ENCODE data around the gene SAG.
"Not testable (repeated sequence)": the region's sequence is repeated elsewhere in the genome, so short reads cannot be mapped to it uniquely, and the experiment has no call there.

SAG gene

DNA sequence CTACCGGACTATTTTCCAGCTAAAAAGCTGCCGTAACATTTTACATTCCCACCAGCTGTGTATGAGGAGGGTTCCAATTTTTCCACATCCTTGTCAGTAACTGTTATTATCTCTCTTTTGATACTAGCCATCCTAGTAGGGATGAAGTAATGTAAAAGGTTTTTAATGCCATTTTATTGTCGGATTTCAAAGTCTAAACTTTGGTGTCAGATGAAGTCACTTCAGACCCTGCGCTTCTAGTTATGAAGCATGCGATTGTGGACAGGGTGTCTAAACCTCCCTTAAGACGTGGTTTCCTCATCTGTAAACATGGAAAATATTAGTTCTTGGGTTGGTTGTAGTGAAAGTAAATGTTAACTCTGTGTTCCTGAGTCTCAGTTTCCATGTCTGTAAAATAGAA is 51.3 kb downstream of the SAG start:
- DNase-seq = no peak

DNA sequence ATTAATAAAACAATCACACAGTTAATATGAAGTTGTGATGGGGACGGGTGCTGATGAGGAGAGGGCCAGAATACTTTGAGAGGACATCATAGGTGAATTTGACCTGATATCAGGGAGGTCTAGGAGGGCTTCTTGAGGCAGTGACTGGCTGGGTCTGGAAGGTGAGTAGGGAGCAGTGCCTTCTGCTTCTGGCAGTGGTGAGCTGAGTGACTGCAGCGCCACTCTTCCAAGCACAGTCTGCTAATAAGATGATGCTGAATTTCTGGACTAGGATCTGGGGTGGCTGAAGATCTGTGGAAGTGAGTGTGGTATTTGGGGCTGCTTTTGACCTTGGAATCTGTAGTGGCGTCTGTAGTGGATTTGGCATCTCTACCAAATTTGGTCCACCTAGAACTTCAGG is 52.2 kb downstream of the SAG start:
- DNase-seq = no peak

DNA sequence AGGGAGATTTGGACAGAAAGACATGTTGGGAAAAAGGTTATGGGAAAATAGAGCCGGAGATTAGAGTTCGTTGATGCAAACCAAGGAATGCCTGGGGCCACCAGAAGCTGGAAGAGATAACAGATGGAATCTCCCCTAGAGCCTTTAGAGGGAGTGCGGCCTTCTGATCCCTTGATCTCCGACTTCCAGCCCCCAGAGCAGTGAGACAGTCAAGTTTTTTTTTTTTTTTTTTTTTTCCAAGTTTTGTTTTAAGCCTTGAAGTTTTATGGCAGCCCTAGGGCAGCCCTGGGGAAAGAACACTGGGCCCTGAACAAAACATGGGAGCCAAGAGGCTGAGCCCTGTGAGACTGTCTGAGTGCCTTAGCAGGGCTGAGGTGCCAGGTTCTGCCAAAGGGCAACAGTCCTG is 53.2 kb downstream of the SAG start:
- no peak for DNase-seq

DNA sequence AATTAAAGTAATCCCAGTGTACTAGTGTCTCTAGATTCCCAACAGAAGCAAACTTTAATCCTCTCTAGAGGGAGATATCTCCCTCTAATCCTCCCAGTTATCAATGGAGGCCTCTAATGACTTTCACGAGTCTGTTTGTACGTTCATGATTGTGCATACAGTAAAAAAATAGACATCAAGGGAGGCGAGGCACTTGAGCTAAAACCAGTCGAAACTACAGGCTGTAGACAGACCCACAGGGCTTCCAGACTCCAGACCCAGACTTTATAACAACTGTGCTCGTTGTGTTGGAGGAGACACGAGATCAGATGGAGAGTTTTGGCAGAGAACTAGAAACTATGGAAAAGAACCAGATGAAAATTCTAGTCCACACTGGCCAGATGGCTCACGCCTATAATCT is 53.7 kb downstream of the SAG start:
- DNase-seq = no peak

DNA sequence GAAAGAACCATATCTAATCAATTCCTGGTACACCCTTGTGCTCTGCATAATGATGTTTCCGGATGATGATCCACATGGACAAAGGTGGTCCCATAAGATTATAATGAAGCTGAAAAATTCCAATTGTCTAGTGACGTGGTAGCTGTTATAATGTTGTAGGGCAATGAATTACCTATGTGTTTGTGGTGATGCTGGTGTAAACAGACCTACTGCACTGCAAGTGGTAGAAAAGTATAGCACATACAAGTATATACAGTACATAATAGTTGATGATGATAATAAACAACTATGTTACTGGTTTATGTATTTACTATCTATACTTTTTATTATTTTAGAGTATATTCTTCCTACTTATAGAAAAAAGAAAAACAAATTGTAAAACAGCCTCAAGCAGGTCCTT is 55.1 kb downstream of the SAG start:
- DNase-seq = no peak

DNA sequence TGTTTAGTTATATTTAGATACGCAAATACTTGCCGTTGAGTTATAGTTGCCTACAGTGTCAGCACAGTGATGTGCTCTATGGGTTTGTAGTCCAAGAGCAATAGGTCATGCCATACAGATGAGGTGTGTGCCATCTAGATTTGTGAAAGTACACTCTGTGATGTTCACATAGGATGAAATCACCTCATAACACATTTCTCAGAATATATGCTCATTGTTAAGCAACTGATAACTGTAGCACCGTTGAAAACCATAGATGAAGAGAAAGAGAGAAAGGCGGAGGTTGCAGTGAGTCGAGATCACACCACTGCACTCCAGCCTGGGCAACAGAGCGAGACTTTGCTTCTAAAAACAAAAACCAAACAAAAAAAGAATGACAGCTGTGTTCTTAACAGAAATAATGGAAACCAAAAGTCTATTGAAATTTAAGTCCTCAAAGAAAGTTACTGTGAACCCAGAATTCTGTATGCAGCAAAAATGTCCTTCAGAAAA is 56.2 kb downstream of the SAG start:
- no peak for DNase-seq

DNA sequence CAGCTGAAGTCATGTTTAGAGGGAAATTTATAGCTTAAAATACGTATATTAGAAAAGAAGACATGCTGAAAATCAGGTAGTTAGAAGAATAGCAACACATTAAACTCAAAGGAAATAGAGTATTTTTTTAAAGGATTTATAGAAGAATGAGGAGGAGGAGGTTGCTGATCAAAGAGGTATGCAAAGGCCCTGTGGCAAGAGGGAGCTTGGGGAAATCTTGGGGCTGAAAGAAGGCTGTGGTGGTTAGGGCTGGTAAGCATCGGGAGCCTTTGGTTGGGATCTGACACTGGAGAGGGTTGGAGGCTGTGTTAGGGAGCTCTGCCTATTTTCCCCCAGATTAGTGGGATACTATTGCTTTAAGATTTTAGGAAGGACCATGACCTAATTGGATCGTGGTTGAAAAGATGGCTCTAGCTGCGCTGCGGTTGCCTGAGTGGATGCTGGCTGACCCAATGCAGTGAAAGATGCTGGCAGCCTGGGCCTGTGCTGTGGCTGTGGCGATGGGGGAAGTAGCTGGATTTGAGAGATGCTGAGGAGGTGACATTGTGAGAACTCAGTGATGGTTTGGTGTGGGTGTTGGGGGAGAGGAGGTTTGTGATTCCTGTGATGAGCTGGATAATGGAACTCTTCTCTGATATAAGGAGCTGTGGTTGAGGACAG is 58.4 kb downstream of the SAG start:
- DNase-seq = no peak

DNA sequence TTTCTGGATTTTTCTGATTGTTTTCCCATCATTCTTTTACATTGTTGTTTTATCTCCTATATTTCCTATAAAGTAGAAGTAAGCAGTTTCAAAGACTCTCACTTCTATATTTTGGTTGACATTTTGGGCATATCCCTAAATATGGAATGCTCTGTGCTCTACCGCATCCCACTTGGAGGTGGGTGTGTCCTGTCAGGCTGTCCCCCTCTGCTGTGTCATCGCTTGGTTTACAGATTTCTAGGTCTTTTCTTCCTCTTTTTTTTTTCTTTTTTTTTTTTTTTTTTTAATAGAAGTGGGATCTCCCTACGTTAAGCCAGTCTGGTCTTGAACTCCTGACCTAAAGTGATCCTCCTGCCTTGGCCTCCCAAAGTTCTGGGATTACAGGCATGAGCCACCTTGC is 60.0 kb downstream of the SAG start:
- DNase-seq = no peak

DNA sequence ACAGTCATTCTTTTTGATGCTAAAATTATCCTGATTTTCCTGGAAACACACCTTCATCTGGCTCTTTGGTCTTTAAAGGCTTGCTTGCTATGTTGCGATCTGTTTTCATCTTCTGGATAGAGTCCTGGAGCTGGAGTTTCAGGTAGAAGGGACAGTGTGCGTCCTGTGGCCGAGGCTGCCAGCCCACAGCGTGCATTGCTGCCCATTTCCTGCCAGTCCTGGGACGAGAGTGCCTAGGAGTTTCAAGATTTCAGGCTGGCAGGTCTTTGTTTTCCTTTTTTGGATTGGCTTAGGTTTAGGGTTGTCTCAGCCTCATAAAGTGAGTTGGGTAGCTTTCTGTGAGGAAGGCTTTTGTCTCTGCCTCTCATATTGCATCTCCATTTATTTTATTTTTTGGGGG is 61.1 kb downstream of the SAG start:
- DNase-seq = no peak

DNA sequence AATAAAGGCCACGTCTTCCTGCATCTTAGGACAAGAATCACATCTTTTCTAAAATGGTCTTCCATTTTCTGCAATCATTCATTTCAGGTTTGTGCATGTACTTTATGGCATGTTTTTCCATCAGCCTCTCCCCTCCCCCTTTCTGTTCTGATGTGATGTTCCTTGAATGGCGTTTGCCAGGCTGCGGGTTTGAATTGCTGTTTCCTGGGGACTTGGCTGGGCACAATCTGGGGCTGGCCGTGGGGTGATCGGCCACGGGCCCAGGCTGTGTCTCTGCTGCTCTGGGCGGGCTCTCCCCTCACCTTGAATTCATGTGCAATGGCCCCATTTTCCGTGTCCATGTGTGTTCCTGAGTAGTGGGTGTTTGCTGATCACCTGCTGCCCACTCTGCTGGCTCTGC is 61.8 kb downstream of the SAG start:
- DNase-seq = no peak

DNA sequence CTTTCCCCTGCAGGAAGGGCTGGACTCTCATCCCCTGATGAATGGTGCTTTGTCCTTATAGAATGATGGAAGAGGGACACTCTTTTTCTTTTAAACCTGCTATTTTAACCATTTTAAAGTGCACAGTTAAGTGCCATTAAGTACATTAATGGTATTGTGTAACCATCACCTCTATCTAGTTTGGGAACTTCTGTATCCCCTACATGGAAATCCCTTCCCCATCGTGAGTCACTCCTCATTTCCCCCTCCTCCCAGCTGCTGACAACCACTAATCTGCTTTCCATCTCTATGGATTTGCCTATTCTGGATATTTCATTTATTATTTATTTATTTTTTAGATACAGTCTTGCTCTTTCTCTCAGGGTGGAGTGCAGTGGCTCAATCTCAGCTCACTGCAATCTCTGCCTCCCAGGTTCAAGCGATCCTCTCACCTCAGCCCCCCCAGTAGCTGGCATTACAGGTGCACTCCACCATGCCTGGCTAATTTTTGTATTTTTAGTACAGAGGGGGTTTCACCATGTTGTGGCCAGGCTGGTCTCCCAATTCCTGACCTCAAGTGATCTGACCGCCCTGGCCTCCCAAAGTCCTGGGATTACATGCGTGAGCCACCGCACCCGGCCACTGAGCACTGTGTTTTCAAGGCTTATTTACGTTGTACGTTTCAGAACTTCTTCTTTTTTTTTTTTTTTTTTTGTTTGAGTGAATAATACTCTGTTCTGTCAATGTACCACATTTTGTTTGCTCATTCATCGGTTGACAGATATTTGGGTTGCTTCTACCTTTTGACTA is 62.5 kb downstream of the SAG start:
- DNase-seq = no peak

DNA sequence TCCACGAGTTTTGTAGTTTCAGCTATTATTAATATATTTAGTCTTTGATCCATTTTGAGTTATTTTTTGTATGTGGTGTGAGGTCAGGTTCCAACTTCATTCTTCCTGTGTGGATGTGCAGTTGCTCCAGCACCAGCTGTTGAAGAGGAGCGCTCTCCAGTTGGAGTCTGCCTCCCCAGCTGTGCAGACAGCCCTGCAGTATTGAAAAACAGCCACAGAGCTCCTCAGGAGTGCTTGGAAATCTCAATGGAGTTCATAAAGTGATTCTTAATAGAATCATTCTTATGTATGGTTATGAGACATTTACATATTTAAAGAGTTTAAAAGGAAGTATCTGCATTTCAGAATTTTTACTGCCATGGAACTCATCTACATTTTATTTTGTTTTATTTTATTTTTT is 64.0 kb downstream of the SAG start:
- DNase-seq = no peak

DNA sequence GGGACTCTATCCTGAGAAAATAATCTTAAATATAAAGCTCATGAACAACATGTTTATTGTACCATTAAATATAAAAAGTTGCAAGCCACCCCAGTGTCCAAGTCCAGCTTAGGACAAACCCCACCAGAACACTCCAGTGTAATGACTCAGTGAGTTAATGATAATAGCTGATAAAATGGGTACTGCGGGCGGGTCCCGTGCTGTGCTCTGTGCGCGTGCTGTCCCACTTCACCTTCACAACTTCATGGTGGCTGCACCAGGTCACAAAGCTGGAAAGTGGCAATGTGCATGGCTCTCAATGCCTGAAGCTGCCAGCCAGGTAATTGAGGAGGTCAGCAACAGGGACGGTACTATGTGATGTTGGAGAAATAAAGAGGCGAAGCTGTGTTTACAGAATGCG is 65.2 kb downstream of the SAG start:
- no peak for DNase-seq

DNA sequence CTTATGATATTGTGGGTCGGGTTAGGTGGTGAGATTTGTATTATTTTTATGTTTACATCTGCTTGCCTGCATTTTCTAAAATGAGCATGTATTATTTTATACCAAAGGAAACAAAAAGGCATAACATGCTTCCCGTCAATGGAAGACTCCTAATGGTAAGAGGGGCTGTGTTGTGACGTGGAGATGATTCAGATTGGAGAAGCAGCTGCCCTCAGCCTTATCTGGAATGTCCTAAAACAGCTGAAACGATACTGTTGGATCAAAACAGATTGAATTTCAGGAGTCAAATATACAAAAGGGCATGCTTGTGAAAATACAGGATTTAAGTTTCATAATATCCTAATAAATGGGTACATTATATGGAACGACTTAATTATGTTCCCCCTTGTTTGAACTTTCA is 65.7 kb downstream of the SAG start:
- DNase-seq = no peak

DNA sequence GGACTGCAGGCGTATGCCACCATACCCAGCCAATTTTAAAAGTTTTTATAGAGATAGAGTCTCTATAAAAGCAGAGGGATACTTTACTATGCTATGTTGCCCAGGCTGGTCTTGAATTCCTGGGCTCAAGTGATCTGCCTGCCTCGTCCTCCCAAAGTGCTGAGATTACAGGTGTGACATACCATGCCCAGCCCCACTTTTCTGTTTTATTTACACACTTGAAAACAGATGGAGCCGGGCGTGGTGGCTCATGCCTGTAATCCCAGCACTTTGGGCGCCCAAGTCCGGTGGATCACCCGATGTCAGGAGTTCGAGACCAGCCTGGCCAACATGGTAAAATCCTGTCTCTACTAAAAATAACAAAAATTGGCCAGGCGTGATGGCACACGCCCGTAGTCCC is 67.2 kb downstream of the SAG start:
- not testable (repeated sequence) for DNase-seq

DNA sequence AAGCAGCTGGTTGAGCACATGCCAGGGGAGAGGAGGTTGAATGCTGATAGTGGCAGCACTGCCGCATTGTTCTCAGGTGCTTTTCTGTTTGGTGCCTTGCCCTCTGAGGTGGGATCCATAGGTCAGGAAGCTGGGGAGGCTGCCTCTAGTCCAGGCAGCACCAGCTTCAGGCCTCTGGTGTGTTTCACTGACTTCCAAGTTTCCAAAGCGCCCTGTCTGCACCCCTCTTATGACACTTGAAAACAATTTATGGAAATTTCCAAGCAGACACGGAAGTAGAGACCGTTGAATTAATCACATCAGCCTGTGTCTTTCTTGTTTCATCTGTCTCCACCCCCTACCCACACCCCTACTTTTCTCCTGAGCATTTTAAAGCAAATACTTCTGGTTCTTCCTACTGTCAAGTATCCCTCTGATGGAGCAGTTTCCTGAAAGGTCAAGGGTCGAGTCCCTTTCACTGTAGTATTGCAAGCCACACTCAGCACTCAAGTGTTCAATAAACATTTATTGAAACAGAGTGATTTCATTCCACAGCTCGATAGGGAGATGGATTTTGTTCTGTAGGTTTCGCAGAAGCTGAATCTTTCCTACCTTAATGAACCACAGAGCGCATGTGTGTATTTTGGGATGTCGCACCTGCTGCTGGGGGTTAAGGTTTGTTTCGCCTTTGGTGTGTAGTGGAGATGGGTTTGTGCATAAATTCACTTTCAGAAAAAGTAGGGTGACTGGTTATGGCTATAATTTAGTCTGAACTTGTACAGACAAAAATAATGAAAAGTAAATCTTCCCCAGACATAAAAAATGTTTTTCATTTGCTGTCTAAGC is 68.1 kb downstream of the SAG start:
- no peak for DNase-seq

DNA sequence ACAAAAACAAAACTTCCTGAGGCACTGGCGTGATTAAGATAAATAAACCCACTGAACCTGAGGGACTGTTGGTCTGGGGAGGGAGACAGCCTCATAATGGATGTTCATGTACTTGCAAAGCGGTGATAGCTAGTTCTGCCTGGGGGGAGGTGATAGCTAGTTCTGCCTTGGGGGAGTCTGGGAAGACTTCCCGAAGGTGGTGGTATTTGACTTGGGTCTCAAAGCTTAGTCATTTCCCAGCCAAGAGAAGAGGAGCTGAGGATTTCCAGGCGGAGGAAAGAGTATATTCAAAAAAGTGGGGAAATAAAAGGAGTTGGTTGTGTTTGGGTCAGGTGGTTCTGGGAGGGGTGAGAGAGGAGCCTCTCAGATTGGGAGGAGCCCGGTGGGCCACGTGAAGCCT is 71.4 kb downstream of the SAG start:
- DNase-seq = no peak

DNA sequence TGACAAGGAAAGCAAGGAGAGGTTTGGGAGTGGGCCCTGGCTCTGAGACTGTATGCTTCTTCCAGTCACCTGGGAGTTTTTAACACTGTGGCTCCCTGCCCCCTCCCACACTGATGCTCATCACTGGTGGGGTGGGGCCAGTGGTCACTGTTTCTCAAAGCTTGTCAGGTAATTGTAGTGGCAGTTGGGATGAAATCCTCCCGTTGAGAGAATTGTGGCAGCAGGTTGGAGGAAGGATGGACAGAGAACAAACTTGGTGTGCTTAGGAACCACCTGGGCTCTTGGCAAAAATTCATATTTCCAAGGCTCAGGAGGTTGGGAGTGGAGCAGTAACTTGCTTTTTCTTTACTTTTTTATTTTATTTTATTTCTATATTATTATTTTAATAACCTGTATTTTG is 71.8 kb downstream of the SAG start:
- DNase-seq = no peak

DNA sequence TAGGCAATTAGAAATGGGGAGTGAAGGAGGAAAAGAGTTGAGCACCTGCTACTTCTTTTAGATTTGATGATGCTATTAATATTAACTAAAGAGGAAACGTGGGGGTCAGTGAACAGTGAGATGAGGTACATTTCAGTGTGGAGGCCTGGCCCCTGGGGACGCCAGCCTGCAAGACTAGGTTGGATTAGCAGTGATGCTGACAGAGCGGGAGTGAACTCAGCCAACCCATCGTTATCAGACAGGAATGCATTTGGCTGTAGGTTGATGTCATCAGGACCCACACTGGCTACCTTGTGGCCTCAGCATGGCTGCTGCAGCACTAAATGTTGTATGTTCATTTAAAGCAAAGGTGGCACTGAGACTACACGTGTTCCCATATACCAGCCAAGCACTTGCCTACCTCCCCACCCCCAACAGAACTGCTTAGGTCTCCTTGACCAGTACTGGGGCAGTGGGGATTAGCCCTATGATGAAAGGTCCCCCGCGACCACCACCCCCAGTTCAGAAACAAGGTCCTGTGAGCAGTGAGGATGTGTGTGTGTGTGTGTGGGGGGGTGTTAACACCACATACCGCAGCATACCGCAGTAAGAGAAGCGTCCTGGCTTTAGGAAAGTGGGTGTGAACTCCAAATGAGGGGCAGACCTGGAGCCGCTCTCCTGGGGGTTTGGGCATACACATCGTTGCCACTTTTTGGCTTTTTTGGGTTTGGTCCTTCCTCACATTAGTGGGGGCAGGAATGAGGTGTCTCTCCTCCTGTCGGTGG is 72.7 kb downstream of the SAG start:
- peak; percentile 47 for DNase-seq

DNA sequence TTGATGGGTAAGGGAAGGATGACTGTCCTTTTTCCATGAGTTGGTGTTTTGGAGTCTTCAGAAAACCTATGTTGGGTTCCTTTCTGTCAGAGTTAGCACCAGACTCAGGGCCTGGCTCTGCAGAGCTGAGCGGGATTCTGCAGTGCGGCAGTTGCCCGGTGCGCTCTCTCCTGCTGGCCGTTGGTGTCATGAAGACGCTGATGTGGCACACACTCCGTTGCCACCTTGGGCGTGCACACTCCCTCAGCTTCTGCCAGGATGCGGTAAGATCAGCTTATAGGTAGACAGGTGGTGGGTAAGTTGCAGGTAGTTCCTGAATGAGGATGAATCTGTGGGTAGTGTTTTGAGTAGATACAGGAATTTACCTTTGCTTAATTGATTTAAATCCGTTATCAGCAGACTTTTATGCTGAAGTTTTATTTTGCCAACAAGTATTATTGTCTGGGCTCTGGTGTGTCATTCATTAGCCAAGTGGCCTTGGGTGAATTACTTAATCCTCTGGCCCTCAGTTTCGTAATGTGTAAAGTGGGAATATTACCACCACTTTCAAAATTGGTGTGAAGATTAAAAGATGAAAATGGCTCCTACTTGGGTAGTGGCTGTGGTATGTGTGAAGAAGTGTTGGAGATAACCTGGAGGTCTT is 73.5 kb downstream of the SAG start:
- DNase-seq = no peak

DNA sequence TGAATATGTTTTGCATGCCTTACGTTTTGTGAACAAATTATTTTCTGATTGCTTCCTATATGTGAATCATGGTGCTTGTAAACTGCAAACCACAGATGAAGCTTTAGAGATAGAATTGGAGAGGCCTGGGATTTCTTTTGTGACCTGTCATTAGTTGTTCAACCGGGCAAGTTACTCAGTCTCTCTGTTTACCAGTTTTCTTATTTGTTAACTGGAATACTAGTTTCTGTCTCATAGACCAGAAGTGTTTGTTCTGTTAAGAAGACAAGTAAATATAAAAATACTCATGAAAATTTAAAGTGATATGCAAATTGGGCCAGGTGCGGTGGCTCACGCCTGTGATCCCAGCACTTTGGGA is 74.0 kb downstream of the SAG start:
- no peak for DNase-seq

DNA sequence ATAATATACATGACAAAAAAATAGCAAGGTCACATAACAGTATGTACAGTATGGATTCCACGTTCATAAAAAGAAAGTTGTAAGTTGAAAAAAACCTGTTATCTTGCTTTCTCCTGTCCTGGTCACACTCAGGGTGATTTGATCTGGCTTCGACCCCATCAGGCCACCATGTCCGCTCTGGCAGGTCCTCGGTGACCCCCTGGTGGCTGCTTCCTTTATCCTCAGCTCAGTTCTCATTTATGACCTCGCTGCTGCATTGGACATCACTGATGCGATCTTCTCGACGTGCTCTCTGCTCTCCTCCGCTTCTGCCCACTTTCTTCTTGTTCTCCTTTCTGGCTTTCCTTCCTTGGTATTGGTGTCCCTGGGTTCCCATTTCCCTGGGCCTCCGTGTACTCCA is 76.4 kb downstream of the SAG start:
- DNase-seq = no peak
